GM19467 (cell line): Measurements from ENCODE around the gene PRADC1.

ENCODE experiments used
- ATAC-seq: cut with Tn5 transposase; IDR thresholded peaks from one replicate; pipeline ENCODE4 v1.9.1; 2021; ENCODE audit warnings: mild to moderate bottlenecking, moderate library complexity; ENCODE audit not compliant: unreplicated experiment

The PRADC1 gene

GRCh38 chr2:73238149-73238548 is 5.1 kb upstream of the PRADC1 start:
- ATAC-seq, result no peak

- ATAC-seq, result no peak
Measured at GRCh38 chr2:73237168-73237567, 4.1 kb upstream of the PRADC1 start.

- ATAC-seq, result no peak
Measured at GRCh38 chr2:73235315-73236028, 2.4 kb upstream of the PRADC1 start.

GRCh38 chr2:73233932-73234832 is 1.1 kb upstream of the PRADC1 start, which contains the start of gene CCT7:
CCT7 (plus strand) TSS chr2:73234308; CDS start chr2:73234379, 71 bp downstream.
- peak; percentile 52 for ATAC-seq

- peak; percentile 1 for ATAC-seq
Measured at GRCh38 chr2:73232403-73233153, 461 bp downstream of the PRADC1 start.

- ATAC-seq, result no peak
Measured at GRCh38 chr2:73228631-73229030, 4.4 kb downstream of the PRADC1 start.

GRCh38 chr2:73227086-73227485 is 6.0 kb downstream of the PRADC1 start:
- ATAC-seq, result no peak

- ATAC-seq, result no peak
Measured at GRCh38 chr2:73225513-73226360, 7.3 kb downstream of the PRADC1 start.

GRCh38 chr2:73223821-73224220 is 9.2 kb downstream of the PRADC1 start:
- no peak for ATAC-seq

- ATAC-seq, result no peak
Measured at GRCh38 chr2:73218298-73218697, 14.7 kb downstream of the PRADC1 start.

- ATAC-seq, result no peak
Measured at GRCh38 chr2:73217826-73218225, 15.2 kb downstream of the PRADC1 start.

- ATAC-seq, result no peak
Measured at GRCh38 chr2:73217160-73217559, 15.9 kb downstream of the PRADC1 start.

GRCh38 chr2:73215254-73215653 is 17.8 kb downstream of the PRADC1 start:
- ATAC-seq, result no peak

GRCh38 chr2:73214120-73215035 is 18.7 kb downstream of the PRADC1 start, which contains the start of gene SMYD5:
SMYD5 (plus strand) TSS chr2:73214245; CDS start chr2:73214267, 22 bp downstream.
- ATAC-seq, result peak; percentile 85

GRCh38 chr2:73212448-73213176 is 20.4 kb downstream of the PRADC1 start:
- ATAC-seq, result peak; percentile 73

- no peak for ATAC-seq
Measured at GRCh38 chr2:73212098-73212447, 21.0 kb downstream of the PRADC1 start.

GRCh38 chr2:73210696-73211095 is 22.3 kb downstream of the PRADC1 start:
- no peak for ATAC-seq

GRCh38 chr2:73210019-73210418 is 23.0 kb downstream of the PRADC1 start:
- ATAC-seq, result no peak

GRCh38 chr2:73208258-73208657 is 24.8 kb downstream of the PRADC1 start:
- no peak for ATAC-seq
